HCT116 (cell line): ENCODE data around the gene FSIP1. TPM values are rescaled to one million over a fixed set of nuclear protein-coding genes. Genes with fewer than 3 reads are reported as not detected.

Experiments used
- ATAC-seq: fragments of 200-7000 bp; cut with Tn5 transposase; 2 replicates; pipeline ENCODE4 v1.9.1; 2020; ENCODE audit warnings: mild to moderate bottlenecking, moderate library complexity
- BruUV-seq: library from RNA; stranded (reverse); fragments of 400-500 nt; replicated peaks from 2 replicates; lab custom pipeline; 2021; lab: Mats Ljungman, UMichigan
- CTCF ChIA-PET: fragments of 300-600 bp; sonication (Branson Sonifier 250); formaldehyde crosslinking; loops from one replicate; lab custom pipeline; 2021; ENCODE audit warnings: antibody characterized with exemption; lab: Charles Lee
- POLR2A ChIA-PET: fragments of 300-600, 350-600 bp; sonication (Branson Sonifier 250); formaldehyde crosslinking; loops from one replicate; lab custom pipeline; 2021; ENCODE audit warnings: antibody characterized with exemption; lab: Charles Lee
- RAD21 ChIA-PET, 2 experiments: fragments of 300-600 bp; sonication (Branson Sonifier 250); formaldehyde crosslinking; loops; one replicate each; lab custom pipeline; 2023; ENCODE audit warnings: low total read pairs in 2 of 2; ENCODE audit not compliant: uncharacterized antibody in 2 of 2, unreplicated experiment in 2 of 2, low non-redundant PET in 1 of 2; lab: Charles Lee
- DNase-seq: peaks from one replicate; pipeline ENCODE4 v3.0.0-alpha.2; 2010; ENCODE audit warnings: low read depth, low spot score
- H2AFZ ChIP-seq: fragments of 200-600 bp; shearing (Covaris generic), sonication (generic); 2 replicates; pipeline ENCODE4 v1.6.1; 2017; ENCODE audit warnings: low read depth, mixed run types, mixed read lengths, antibody characterized with exemption, low read length; ENCODE audit not compliant: poor library complexity, severe bottlenecking
- H3K27ac ChIP-seq: 2 replicates; pipeline ENCODE4 v1.5.1; 2012; ENCODE audit warnings: low read depth, low read length
- H3K27me3 ChIP-seq: fragments of 200-600 bp; sonication (generic); 2 replicates; pipeline ENCODE4 v1.6.1; 2016; ENCODE audit warnings: mixed run types, low read length, mixed read lengths; ENCODE audit not compliant: insufficient read depth
- H3K36me3 ChIP-seq, 2 experiments: fragments of 200-500 bp in 1 of 2; fragments of 200-600 bp in 1 of 2; sonication (Bioruptor generic) in 1 of 2; sonication (generic) in 1 of 2; 2 replicates each; pipeline versions ENCODE4 v1.5.1 to v1.6.1; 2014 to 2016; ENCODE audit warnings: low read length in 2 of 2, inconsistent platforms in 1 of 2, mixed read lengths in 1 of 2, mixed run types in 1 of 2; ENCODE audit not compliant: insufficient read depth in 2 of 2, control insufficient read depth in 1 of 2
- H3K4me1 ChIP-seq, 2 experiments: fragments of 200-600 bp in 1 of 2; sonication (generic) in 1 of 2; 2 replicates each; pipeline versions ENCODE4 v1.5.1 to v1.6.1; 2012 to 2017; ENCODE audit warnings: low read length in 2 of 2, inconsistent platforms in 1 of 2, mild to moderate bottlenecking in 1 of 2, mixed read lengths in 1 of 2, mixed run types in 1 of 2, moderate library complexity in 1 of 2; ENCODE audit not compliant: insufficient read depth in 2 of 2, control insufficient read depth in 1 of 2
- H3K4me2 ChIP-seq: fragments of 200-600 bp; sonication (generic); 2 replicates; pipeline ENCODE4 v1.6.1; 2017; ENCODE audit warnings: mixed run types, low read length, mixed read lengths
- H3K4me3 ChIP-seq, 2 experiments: fragments of 200-600 bp in 1 of 2; sonication (generic) in 1 of 2; replicated peaks in 1 of 2; 2 replicates each; pipeline ENCODE4 v1.5.1; 2011 to 2016; ENCODE audit warnings: low read length in 2 of 2, control low read depth in 1 of 2, low read depth in 1 of 2, mild to moderate bottlenecking in 1 of 2, mixed read lengths in 1 of 2, mixed run types in 1 of 2
- H3K79me2 ChIP-seq: fragments of 200-600 bp; sonication (generic); 2 replicates; pipeline ENCODE4 v1.6.1; 2017; ENCODE audit warnings: mild to moderate bottlenecking, mixed run types, low read length, moderate library complexity, mixed read lengths; ENCODE audit not compliant: insufficient read depth
- H3K9ac ChIP-seq: fragments of 200-600 bp; sonication (generic); 2 replicates; pipeline ENCODE4 v1.6.1; 2016; ENCODE audit warnings: low read length, mixed read lengths
- H3K9me2 ChIP-seq: fragments of 200-600 bp; sonication (generic), shearing (Covaris generic); 2 replicates; pipeline ENCODE4 v1.6.1; 2017; ENCODE audit warnings: mixed run types, mild to moderate bottlenecking, moderate library complexity; ENCODE audit not compliant: insufficient read depth
- H3K9me3 ChIP-seq, 2 experiments: fragments of 200-500 bp in 1 of 2; fragments of 200-600 bp in 1 of 2; sonication (Bioruptor generic) in 1 of 2; sonication (generic) in 1 of 2; 2 replicates each; pipeline ENCODE4 v1.6.1; 2014 to 2017; ENCODE audit warnings: low read length in 2 of 2, mixed read lengths in 2 of 2, inconsistent platforms in 1 of 2, low read depth in 1 of 2, mild to moderate bottlenecking in 1 of 2, mixed run types in 1 of 2, moderate library complexity in 1 of 2; ENCODE audit not compliant: control insufficient read depth in 1 of 2, insufficient read depth in 1 of 2
- H4K20me1 ChIP-seq: fragments of 200-600 bp; sonication (generic), shearing (Covaris generic); 2 replicates; pipeline ENCODE4 v1.6.1; 2017; ENCODE audit warnings: mixed run types, mild to moderate bottlenecking, moderate library complexity; ENCODE audit not compliant: insufficient read depth
- CEBPB ChIP-seq: IDR thresholded peaks from 2 replicates; pipeline ENCODE4 v1.6.1; 2012; ENCODE audit warnings: low read depth
- EGR1 ChIP-seq: IDR thresholded peaks from 2 replicates; pipeline ENCODE4 v1.6.1; 2012; ENCODE audit warnings: low read depth
- ELF1 ChIP-seq: IDR thresholded peaks from 2 replicates; pipeline ENCODE4 v1.6.1; 2012; ENCODE audit warnings: low read depth, borderline replicate concordance
- RAD21 ChIP-seq: IDR thresholded peaks from 2 replicates; pipeline ENCODE4 v1.6.1; 2012; ENCODE audit warnings: low read depth, mild to moderate bottlenecking
- SP1 ChIP-seq: IDR thresholded peaks from 2 replicates; pipeline ENCODE4 v1.6.1; 2012; ENCODE audit warnings: low read depth
- SRF ChIP-seq: IDR thresholded peaks from 2 replicates; pipeline ENCODE4 v1.6.1; 2012; ENCODE audit warnings: low read depth
- TCF7L2 ChIP-seq: IDR thresholded peaks from 2 replicates; pipeline ENCODE4 v1.7.0; 2011; ENCODE audit warnings: borderline replicate concordance, inconsistent platforms; ENCODE audit not compliant: insufficient read depth, insufficient read length; ENCODE audit errors: extremely low read depth
- ZNF274 ChIP-seq: fragments of 200-500 bp; sonication (Bioruptor generic); IDR thresholded peaks from 2 replicates; pipeline ENCODE4 v1.6.1; 2014; ENCODE audit warnings: mild to moderate bottlenecking, low read depth, low read length, inconsistent platforms
- intact Hi-C: fragments of 100-400 bp; cut with micrococcal nuclease; formaldehyde crosslinking; loops from 2 replicates; pipeline ENCODE4 v1.10.0; 2022
- total RNA-seq: library from RNA; stranded (reverse); gene quantifications from one replicate; pipeline ENCODE4 v1.2.1, GENCODE V29; 2021; ENCODE audit not compliant: unreplicated experiment
- TF ChIP-seq, protein P1 (sequence below), 3 experiments: fragments of 200-600 bp in 1 of 3; sonication (generic) in 1 of 3; IDR thresholded peaks in 2 of 3; conservative IDR thresholded peaks in 1 of 3; 2 replicates each; pipeline ENCODE4 v1.5.1; 2012 to 2017; ENCODE audit warnings: low read depth in 2 of 3, low read length in 2 of 3, antibody characterized with exemption in 1 of 3, borderline replicate concordance in 1 of 3, control low read depth in 1 of 3, mild to moderate bottlenecking in 1 of 3, mixed read lengths in 1 of 3, mixed run types in 1 of 3, moderate library complexity in 1 of 3; ENCODE audit not compliant: insufficient read depth in 1 of 3
- TF ChIP-seq, protein P2 (sequence below): IDR thresholded peaks from 2 replicates; pipeline ENCODE4 v1.6.1; 2012; ENCODE audit warnings: low read depth
- TF ChIP-seq, protein P3 (sequence below): IDR thresholded peaks from 2 replicates; pipeline ENCODE4 v1.6.1; 2012

FSIP1 gene
- total RNA-seq, 1 experiment from 2014 or later: 0.42 TPM

DNA sequence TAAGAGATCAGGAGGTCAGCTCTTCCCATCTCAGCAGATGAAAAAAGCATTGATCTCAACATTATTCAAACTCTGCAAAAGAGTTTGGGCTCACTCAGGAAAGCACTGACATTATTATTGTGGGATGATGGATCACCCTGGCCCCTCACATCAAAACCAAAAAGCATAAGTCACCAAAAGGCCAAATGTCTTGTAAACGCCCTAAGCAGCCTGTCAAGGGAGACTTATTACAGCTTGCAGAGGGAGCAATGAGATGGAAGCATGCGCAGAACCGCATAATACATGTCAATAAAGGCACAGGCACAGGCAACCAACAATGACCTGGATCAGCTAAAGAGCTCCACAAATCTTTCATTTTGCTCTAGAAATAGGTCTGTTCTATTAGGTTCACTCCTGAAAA lies 4.6 kb downstream of the FSIP1 start:
- ATAC-seq (no peak), DNase-seq (no peak)
- peaks cover 7 to 9% of the 10 kb centered on the region in 2 experiments; a peak in 3 of 4 replicates for H3K4me1 ChIP-seq
- no peak overlapping the region for H3K4me2 ChIP-seq
- RAD21 ChIA-PET: no interaction called here
- POLR2A ChIA-PET: no interaction called here
- no peaks in the 10 kb centered on the region for H3K27me3 ChIP-seq
- CTCF ChIA-PET: no interaction called here
- no peak overlapping the region for H3K4me3 ChIP-seq
- H4K20me1 ChIP-seq: no peaks in the 10 kb centered on the region
- H3K79me2 ChIP-seq: peaks cover 1% of the 10 kb centered on the region
- no TSS peak for BruUV-seq
- H3K9me3 ChIP-seq: no peaks in the 10 kb centered on the region
- intact Hi-C loops: no loop called here
- TF ChIP-seq CEBPB (no peak), ZNF274 (no peak), SP1 (no peak), SRF (no peak), ELF1 (no peak), RAD21 (no peak)
- TF ChIP-seq, protein P1, sequence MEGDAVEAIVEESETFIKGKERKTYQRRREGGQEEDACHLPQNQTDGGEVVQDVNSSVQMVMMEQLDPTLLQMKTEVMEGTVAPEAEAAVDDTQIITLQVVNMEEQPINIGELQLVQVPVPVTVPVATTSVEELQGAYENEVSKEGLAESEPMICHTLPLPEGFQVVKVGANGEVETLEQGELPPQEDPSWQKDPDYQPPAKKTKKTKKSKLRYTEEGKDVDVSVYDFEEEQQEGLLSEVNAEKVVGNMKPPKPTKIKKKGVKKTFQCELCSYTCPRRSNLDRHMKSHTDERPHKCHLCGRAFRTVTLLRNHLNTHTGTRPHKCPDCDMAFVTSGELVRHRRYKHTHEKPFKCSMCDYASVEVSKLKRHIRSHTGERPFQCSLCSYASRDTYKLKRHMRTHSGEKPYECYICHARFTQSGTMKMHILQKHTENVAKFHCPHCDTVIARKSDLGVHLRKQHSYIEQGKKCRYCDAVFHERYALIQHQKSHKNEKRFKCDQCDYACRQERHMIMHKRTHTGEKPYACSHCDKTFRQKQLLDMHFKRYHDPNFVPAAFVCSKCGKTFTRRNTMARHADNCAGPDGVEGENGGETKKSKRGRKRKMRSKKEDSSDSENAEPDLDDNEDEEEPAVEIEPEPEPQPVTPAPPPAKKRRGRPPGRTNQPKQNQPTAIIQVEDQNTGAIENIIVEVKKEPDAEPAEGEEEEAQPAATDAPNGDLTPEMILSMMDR (IDR thresholded peaks at IDR 0.05 in 2 of 3, conservative IDR thresholded peaks at IDR 0.05 in 1 of 3; ENCODE audit: borderline replicate concordance in 1 of 3, insufficient read depth in 1 of 3, low read depth in 2 of 3, low read length in 2 of 3): no peak
- H3K36me3 ChIP-seq: no peaks in the 10 kb centered on the region
- H3K27ac ChIP-seq: no peak overlapping the region
- H3K9me2 ChIP-seq: no peaks in the 10 kb centered on the region
- no peak overlapping the region for H2AFZ ChIP-seq
- no peak overlapping the region for H3K9ac ChIP-seq

DNA sequence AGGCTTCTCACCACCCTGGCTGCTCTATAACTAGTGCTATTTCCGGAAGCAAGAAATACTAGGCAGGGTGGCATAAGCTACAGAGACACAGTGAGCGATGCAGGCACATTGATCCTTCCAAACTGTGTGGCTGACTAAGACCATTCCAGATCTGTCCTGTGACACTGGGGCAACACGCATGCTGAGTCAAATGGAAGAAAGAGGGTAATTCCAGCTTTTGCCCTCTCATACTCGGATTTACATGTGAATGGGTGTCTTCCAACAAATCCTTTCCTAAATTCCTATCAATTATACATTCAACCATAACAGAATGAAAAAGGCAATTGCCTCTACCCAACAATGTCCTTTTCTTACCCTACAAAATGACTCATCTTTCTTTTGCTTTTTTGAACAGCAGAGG lies 5.1 kb downstream of the FSIP1 start:
- Histone ChIP-seq H3K9ac (no peak overlapping the region), H3K4me1 (peaks cover 7 to 9% of the 10 kb centered on the region in 2 experiments; a peak in 3 of 4 replicates), H3K27ac (no peak overlapping the region), H3K4me2 (no peak overlapping the region), H3K9me2 (no peaks in the 10 kb centered on the region), H3K79me2 (no peaks in the 10 kb centered on the region), H4K20me1 (no peaks in the 10 kb centered on the region), H3K9me3 (no peaks in the 10 kb centered on the region), H3K4me3 (no peak overlapping the region), H3K27me3 (no peaks in the 10 kb centered on the region), H2AFZ (no peak overlapping the region), H3K36me3 (no peaks in the 10 kb centered on the region)
- no peak for TF ChIP-seq EGR1
- no peak for TF ChIP-seq ELF1
- TF ChIP-seq, protein P2, sequence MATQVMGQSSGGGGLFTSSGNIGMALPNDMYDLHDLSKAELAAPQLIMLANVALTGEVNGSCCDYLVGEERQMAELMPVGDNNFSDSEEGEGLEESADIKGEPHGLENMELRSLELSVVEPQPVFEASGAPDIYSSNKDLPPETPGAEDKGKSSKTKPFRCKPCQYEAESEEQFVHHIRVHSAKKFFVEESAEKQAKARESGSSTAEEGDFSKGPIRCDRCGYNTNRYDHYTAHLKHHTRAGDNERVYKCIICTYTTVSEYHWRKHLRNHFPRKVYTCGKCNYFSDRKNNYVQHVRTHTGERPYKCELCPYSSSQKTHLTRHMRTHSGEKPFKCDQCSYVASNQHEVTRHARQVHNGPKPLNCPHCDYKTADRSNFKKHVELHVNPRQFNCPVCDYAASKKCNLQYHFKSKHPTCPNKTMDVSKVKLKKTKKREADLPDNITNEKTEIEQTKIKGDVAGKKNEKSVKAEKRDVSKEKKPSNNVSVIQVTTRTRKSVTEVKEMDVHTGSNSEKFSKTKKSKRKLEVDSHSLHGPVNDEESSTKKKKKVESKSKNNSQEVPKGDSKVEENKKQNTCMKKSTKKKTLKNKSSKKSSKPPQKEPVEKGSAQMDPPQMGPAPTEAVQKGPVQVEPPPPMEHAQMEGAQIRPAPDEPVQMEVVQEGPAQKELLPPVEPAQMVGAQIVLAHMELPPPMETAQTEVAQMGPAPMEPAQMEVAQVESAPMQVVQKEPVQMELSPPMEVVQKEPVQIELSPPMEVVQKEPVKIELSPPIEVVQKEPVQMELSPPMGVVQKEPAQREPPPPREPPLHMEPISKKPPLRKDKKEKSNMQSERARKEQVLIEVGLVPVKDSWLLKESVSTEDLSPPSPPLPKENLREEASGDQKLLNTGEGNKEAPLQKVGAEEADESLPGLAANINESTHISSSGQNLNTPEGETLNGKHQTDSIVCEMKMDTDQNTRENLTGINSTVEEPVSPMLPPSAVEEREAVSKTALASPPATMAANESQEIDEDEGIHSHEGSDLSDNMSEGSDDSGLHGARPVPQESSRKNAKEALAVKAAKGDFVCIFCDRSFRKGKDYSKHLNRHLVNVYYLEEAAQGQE: no peak
- TF ChIP-seq, protein P1 (IDR thresholded peaks at IDR 0.05 in 2 of 3, conservative IDR thresholded peaks at IDR 0.05 in 1 of 3; ENCODE audit: borderline replicate concordance in 1 of 3, insufficient read depth in 1 of 3, low read depth in 2 of 3, low read length in 2 of 3): no peak
- TF ChIP-seq, protein P3, sequence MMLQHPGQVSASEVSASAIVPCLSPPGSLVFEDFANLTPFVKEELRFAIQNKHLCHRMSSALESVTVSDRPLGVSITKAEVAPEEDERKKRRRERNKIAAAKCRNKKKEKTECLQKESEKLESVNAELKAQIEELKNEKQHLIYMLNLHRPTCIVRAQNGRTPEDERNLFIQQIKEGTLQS: no peak
- no peak for TF ChIP-seq TCF7L2
- DNase-seq (no peak), ATAC-seq (no peak)
- ChIA-PET CTCF (no interaction called here), POLR2A (no interaction called here), RAD21 (no interaction called here)
- no TSS peak for BruUV-seq
- intact Hi-C loops: no loop called here
